K562 (cell line): Measurements from ENCODE around the gene RBFOX1. TPM values are rescaled to one million over a fixed set of nuclear protein-coding genes. Genes with fewer than 3 reads are reported as not detected.

Experiments used
- ATAC-seq: fragments of 200-7000 bp; cut with Tn5 transposase; 3 replicates; pipeline ENCODE4 v1.9.1; 2020; ENCODE audit warnings: moderate library complexity
- BruUV-seq: library from RNA; stranded (reverse); fragments of 400-500 nt; replicated peaks from 2 replicates; lab custom pipeline; 2021; lab: Mats Ljungman, UMichigan
- CTCF ChIA-PET: fragments of 300-600 bp; formaldehyde crosslinking; extraction: SDS; loops from one replicate; lab custom pipeline; 2021; ENCODE audit warnings: low intra/inter-chr PET ratio; lab: Yijun Ruan, JAX
- POLR2A ChIA-PET: fragments of 300-600, 350-650 bp; sonication (Branson Sonifier 250); formaldehyde crosslinking; extraction: SDS; loops from one replicate; lab custom pipeline; 2021; ENCODE audit warnings: antibody characterized with exemption, inconsistent platforms; lab: Yijun Ruan, JAX
- DNase-seq, 4 experiments: peaks; one replicate each; pipeline versions ENCODE4 v3.0.0 to v3.0.0-alpha.2; 2011 to 2018; ENCODE audit warnings: low spot score in 3 of 4, mixed read lengths in 3 of 4; ENCODE audit errors: extremely low read depth in 1 of 4
- FAIRE-seq: peaks from 2 replicates; lab custom pipeline; 2011; peaks lifted over from hg19 to GRCh38; lab: Jason Lieb, UNC
- H2AFZ ChIP-seq: 2 replicates; pipeline ENCODE4 v1.6.0; 2011; ENCODE audit warnings: low read depth, low read length, control low read depth, inconsistent platforms
- H3K27ac ChIP-seq: fragments of 200-600 bp; 3 replicates; pipeline ENCODE4 v1.8.0; 2011; ENCODE audit warnings: low read depth, mild to moderate bottlenecking, control low read depth, inconsistent platforms, low read length, moderate library complexity, mixed read lengths; ENCODE audit errors: extremely low read depth
- H3K27me3 ChIP-seq, 2 experiments: fragments of 300-600 bp in 1 of 2; 2 replicates in 1 of 2; 3 replicates in 1 of 2; pipeline versions ENCODE4 v1.6.0 to v1.8.0; 2011; ENCODE audit warnings: inconsistent platforms in 2 of 2, low read length in 2 of 2, mild to moderate bottlenecking in 1 of 2, mixed read lengths in 1 of 2, moderate library complexity in 1 of 2; ENCODE audit not compliant: control insufficient read depth in 2 of 2, insufficient read depth in 2 of 2
- H3K36me3 ChIP-seq: fragments of 300-600 bp; 3 replicates; pipeline ENCODE4 v1.8.0; 2011; ENCODE audit warnings: mild to moderate bottlenecking, low read length, inconsistent platforms; ENCODE audit not compliant: control insufficient read depth, insufficient read depth
- H3K4me1 ChIP-seq, 2 experiments: fragments of 200-600 bp in 1 of 2; replicated peaks in 1 of 2; 2 replicates in 1 of 2; 3 replicates in 1 of 2; pipeline versions ENCODE4 v1.5.1 to v1.8.0; 2011; ENCODE audit warnings: inconsistent platforms in 2 of 2, low read length in 2 of 2, mild to moderate bottlenecking in 1 of 2, mixed read lengths in 1 of 2, moderate library complexity in 1 of 2; ENCODE audit not compliant: control insufficient read depth in 2 of 2, insufficient read depth in 2 of 2
- H3K4me2 ChIP-seq: 2 replicates; pipeline ENCODE4 v1.6.1; 2011; ENCODE audit warnings: low read length, control low read depth, inconsistent platforms, mixed read lengths; ENCODE audit not compliant: insufficient read depth
- H3K4me3 ChIP-seq: fragments of 200-600 bp; sonication (generic), shearing (Covaris generic); 2 replicates; pipeline ENCODE4 v1.5.1; 2016; ENCODE audit warnings: control low read depth, inconsistent platforms
- H3K79me2 ChIP-seq: fragments of 200-600 bp; 3 replicates; pipeline ENCODE4 v1.8.0; 2011; ENCODE audit warnings: low read length, inconsistent platforms; ENCODE audit not compliant: control insufficient read depth, insufficient read depth
- H3K9ac ChIP-seq, 2 experiments: 2 replicates each; pipeline versions ENCODE4 v1.6.0 to v1.6.1; 2011; ENCODE audit warnings: low read depth in 2 of 2, low read length in 2 of 2, control low read depth in 1 of 2, inconsistent platforms in 1 of 2, mild to moderate bottlenecking in 1 of 2, mixed read lengths in 1 of 2; ENCODE audit not compliant: insufficient read depth in 1 of 2
- H3K9me1 ChIP-seq: one replicate; pipeline ENCODE4 v1.6.0; 2011; ENCODE audit warnings: inconsistent platforms, mild to moderate bottlenecking, low read length, moderate library complexity; ENCODE audit not compliant: control insufficient read depth, insufficient read depth
- H3K9me3 ChIP-seq: replicated peaks from 2 replicates; pipeline ENCODE4 v1.5.1; 2011; ENCODE audit warnings: low read depth, low read length, inconsistent platforms; ENCODE audit not compliant: control insufficient read depth, insufficient read depth
- H4K20me1 ChIP-seq: replicated peaks from 2 replicates; pipeline ENCODE4 v1.6.1; 2011; ENCODE audit warnings: low read length, inconsistent platforms, mixed read lengths; ENCODE audit not compliant: control insufficient read depth, insufficient read depth
- ARID1B ChIP-seq: fragments of 450-650 bp; IDR thresholded peaks from 2 replicates; pipeline ENCODE4 v1.6.1; 2016; ENCODE audit warnings: antibody characterized with exemption, mild to moderate bottlenecking, inconsistent platforms
- FOXK2 ChIP-seq, 2 experiments: fragments of 450-650 bp; IDR thresholded peaks in 1 of 2; conservative IDR thresholded peaks in 1 of 2; 2 replicates each; pipeline ENCODE4 v1.6.1; 2016; ENCODE audit warnings: low read depth in 2 of 2, mild to moderate bottlenecking in 1 of 2
- ZNF584 ChIP-seq: fragments of 200-800 bp; sonication (Bioruptor generic); IDR thresholded peaks from 2 replicates; pipeline ENCODE4 v1.6.1; 2016; ENCODE audit warnings: low read depth, mild to moderate bottlenecking, missing genetic modification characterization, missing compliant biosample characterization
- in situ Hi-C: fragments of 300-500 bp; cut with MboI; formaldehyde crosslinking; loops from 4 replicates; pipeline ENCODE4 v1.15.0; 2018; ENCODE audit warnings: inconsistent platforms, mixed read lengths
- intact Hi-C: fragments of 100-400 bp; cut with micrococcal nuclease; formaldehyde crosslinking; loops from 2 replicates; pipeline ENCODE4 v1.14.2; 2022
- polyA plus RNA-seq, 8 experiments: library from polyadenylated mRNA; depleted of rRNA in 4 of 8; stranded (reverse) in 5 of 8; unstranded in 3 of 8; fragments of >200 nt; fragmentation: Nextera tagmentation in 2 of 8; fragmentation: Illumina TruSeq in 1 of 8; extraction: Ambion mirVana in 2 of 8; extraction: Trizol in 1 of 8; gene quantifications; 2 replicates each; pipeline versions ENCODE4 v1.2.1 to v1.2.3, GENCODE V29; 2011 to 2014; ENCODE audit warnings: inconsistent platforms in 1 of 8, missing spikeins in 1 of 8
- total RNA-seq, 7 experiments: library from RNA; depleted of rRNA in 6 of 7; stranded (reverse); fragments of >200 nt in 6 of 7; fragmentation: Illumina TruSeq in 2 of 7; extraction: Trizol in 2 of 7; gene quantifications; 2 replicates each; pipeline versions ENCODE4 v1.2.1 to v1.2.3, GENCODE V29; 2011 to 2021; ENCODE audit warnings: low replicate concordance in 1 of 7
- TF ChIP-seq, protein P1 (sequence below): fragments of 450-650 bp; IDR thresholded peaks from 2 replicates; pipeline ENCODE4 v1.6.1; 2017; ENCODE audit warnings: mild to moderate bottlenecking, moderate library complexity
- TF ChIP-seq, protein P2 (sequence below): fragments of 450-650 bp; IDR thresholded peaks from 2 replicates; pipeline ENCODE4 v1.6.1; 2017; ENCODE audit warnings: antibody characterized with exemption, mild to moderate bottlenecking

Gene RBFOX1
- total and polyA plus RNA-seq, 9 of the 15 experiments (the other 6 are each of a cell fraction or from before 2014, with no cell fraction given): 0.03 TPM; not detected in 8

DNA sequence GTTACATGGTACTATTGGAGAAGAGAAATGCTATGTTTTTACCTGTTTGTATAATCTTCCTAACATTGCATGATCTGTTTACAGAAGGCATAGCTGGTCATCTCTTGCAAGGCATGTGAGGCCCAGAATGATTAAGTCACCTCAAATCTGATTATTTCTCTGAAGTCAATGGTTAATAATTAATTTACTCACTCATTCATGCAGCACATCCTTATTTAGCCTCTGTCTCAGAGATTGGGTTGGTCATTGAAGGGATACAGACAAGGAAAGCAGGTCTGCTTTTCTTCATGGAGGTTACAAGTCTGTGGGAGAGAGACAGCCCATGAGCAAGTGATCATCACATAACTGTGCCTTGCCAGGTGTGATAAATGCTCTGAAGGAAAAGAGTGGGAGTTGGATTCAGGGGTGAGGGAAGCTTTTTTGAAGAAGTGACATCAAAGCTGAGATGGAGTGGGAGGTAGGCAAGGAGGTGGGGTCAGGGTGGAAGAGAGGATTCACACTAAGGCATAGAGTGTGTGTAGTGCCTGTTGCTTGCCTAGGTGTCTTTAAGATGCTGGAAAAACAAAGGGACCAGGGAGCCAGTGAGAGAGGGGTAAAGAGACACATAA, 16.3 kb upstream of the RBFOX1 start:
- no TSS peak for BruUV-seq
- ChIA-PET CTCF (no interaction called here), POLR2A (interaction anchor here (0.6 kb wide), 1 partner anchor 1218 kb away, joined by 3 read pairs; no protein-coding TSS in a partner anchor)
- no peak overlapping the region for H2AFZ ChIP-seq
- no peaks in the 10 kb centered on the region for H4K20me1 ChIP-seq
- ATAC-seq (no peak), FAIRE-seq (no peak), DNase-seq (no peak)
- no peaks in the 10 kb centered on the region for H3K4me1 ChIP-seq
- no peaks in the 10 kb centered on the region for H3K9me1 ChIP-seq
- H3K27me3 ChIP-seq: peaks cover 4 to 5% of the 10 kb centered on the region in 2 experiments; a peak in 2 of 5 replicates
- in situ Hi-C loops (no loop called here), intact Hi-C loops (no loop called here)
- H3K36me3 ChIP-seq: no peaks in the 10 kb centered on the region
- TF ChIP-seq FOXK2 (conservative IDR thresholded peaks at IDR 0.05 in 1 of 2, IDR thresholded peaks at IDR 0.05 in 1 of 2; ENCODE audit: low read depth in 2 of 2) (no peak), ZNF584 (CRISPR knock-in tag) (no peak), ARID1B (no peak)
- TF ChIP-seq, protein P1, sequence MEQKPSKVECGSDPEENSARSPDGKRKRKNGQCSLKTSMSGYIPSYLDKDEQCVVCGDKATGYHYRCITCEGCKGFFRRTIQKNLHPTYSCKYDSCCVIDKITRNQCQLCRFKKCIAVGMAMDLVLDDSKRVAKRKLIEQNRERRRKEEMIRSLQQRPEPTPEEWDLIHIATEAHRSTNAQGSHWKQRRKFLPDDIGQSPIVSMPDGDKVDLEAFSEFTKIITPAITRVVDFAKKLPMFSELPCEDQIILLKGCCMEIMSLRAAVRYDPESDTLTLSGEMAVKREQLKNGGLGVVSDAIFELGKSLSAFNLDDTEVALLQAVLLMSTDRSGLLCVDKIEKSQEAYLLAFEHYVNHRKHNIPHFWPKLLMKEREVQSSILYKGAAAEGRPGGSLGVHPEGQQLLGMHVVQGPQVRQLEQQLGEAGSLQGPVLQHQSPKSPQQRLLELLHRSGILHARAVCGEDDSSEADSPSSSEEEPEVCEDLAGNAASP: no peak
- TF ChIP-seq, protein P2, sequence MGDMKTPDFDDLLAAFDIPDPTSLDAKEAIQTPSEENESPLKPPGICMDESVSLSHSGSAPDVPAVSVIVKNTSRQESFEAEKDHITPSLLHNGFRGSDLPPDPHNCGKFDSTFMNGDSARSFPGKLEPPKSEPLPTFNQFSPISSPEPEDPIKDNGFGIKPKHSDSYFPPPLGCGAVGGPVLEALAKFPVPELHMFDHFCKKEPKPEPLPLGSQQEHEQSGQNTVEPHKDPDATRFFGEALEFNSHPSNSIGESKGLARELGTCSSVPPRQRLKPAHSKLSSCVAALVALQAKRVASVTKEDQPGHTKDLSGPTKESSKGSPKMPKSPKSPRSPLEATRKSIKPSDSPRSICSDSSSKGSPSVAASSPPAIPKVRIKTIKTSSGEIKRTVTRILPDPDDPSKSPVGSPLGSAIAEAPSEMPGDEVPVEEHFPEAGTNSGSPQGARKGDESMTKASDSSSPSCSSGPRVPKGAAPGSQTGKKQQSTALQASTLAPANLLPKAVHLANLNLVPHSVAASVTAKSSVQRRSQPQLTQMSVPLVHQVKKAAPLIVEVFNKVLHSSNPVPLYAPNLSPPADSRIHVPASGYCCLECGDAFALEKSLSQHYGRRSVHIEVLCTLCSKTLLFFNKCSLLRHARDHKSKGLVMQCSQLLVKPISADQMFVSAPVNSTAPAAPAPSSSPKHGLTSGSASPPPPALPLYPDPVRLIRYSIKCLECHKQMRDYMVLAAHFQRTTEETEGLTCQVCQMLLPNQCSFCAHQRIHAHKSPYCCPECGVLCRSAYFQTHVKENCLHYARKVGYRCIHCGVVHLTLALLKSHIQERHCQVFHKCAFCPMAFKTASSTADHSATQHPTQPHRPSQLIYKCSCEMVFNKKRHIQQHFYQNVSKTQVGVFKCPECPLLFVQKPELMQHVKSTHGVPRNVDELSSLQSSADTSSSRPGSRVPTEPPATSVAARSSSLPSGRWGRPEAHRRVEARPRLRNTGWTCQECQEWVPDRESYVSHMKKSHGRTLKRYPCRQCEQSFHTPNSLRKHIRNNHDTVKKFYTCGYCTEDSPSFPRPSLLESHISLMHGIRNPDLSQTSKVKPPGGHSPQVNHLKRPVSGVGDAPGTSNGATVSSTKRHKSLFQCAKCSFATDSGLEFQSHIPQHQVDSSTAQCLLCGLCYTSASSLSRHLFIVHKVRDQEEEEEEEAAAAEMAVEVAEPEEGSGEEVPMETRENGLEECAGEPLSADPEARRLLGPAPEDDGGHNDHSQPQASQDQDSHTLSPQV: no peak
- H3K9me3 ChIP-seq: no peaks in the 10 kb centered on the region
- no peaks in the 10 kb centered on the region for H3K79me2 ChIP-seq
- no peak overlapping the region for H3K4me2 ChIP-seq
- H3K9ac ChIP-seq: no peak overlapping the region
- no peak overlapping the region for H3K27ac ChIP-seq
- no peak overlapping the region for H3K4me3 ChIP-seq
